Esophagus squamous epithelium (tissue), 5 donors: ENCODE results near the gene NDUFV3. TPM values are rescaled to one million over a fixed set of nuclear protein-coding genes. Genes with fewer than 3 reads are reported as not detected.

ENCODE experiments used
- DNase-seq: peaks from one replicate; lab custom pipeline; 2025; lab: John Stamatoyannopoulos, UW
- H3K27ac ChIP-seq, 4 donors: fragments of 200-600 bp; sonication (generic); one replicate each; pipeline ENCODE4 v1.5.1; 2016 to 2019; ENCODE audit warnings: mild to moderate bottlenecking in 1 of 4
- H3K27me3 ChIP-seq, 4 donors: fragments of 200-600 bp; sonication (generic); 1 replicate in 3 of 4; 2 replicates in 1 of 4; pipeline versions ENCODE4 v1.5.1 to v1.6.0; 2017 to 2021; ENCODE audit warnings: antibody characterized with exemption in 1 of 4
- H3K36me3 ChIP-seq, 3 donors: fragments of 200-600 bp; sonication (generic); one replicate each; pipeline ENCODE4 v1.5.1; 2016 to 2019
- H3K4me1 ChIP-seq, 3 donors: fragments of 200-600 bp; sonication (generic); one replicate each; pipeline ENCODE4 v1.5.1; 2017 to 2019
- H3K4me3 ChIP-seq, 4 donors: fragments of 200-600 bp; sonication (generic); 1 replicate in 3 of 4; 2 replicates in 1 of 4; pipeline ENCODE4 v1.5.1; 2016 to 2019; ENCODE audit warnings: mild to moderate bottlenecking in 2 of 4, moderate library complexity in 1 of 4
- H3K9me3 ChIP-seq, 3 donors: fragments of 200-600 bp; sonication (generic); one replicate each; pipeline ENCODE4 v1.5.1; 2016 to 2019
- POLR2A ChIP-seq, 4 donors: fragments of 450-650 bp; IDR thresholded peaks; one replicate each; pipeline ENCODE4 v1.6.1; 2017; ENCODE audit warnings: antibody characterized with exemption in 4 of 4, mild to moderate bottlenecking in 4 of 4, moderate library complexity in 3 of 4
- WGBS, 2 donors: methylation state at CpG; one replicate each; pipeline ENCODE4 v1.1.5; 2018; 5-methylcytosine and 5-hydroxymethylcytosine counted together
- intact Hi-C: fragments of 100-400 bp; cut with DNase I; formaldehyde crosslinking; loops from one replicate; pipeline ENCODE4 v1.15.0; 2022
- total RNA-seq, 4 donors: library from RNA; depleted of rRNA; stranded (reverse); fragments of >200 nt; gene quantifications; one replicate each; pipeline ENCODE4 v1.1.0, GENCODE V29; 2016
- TF ChIP-seq, protein P1 (sequence below), 6 experiments: fragments of 450-650 bp in 4 of 6; fragments of 200-600 bp in 2 of 6; sonication (generic) in 2 of 6; IDR thresholded peaks; one replicate each; pipeline ENCODE4 v1.5.1; 2016 to 2019; ENCODE audit warnings: antibody characterized with exemption in 6 of 6, mild to moderate bottlenecking in 4 of 6, moderate library complexity in 4 of 6
- donor health status: DM: yes; HTN: yes; CAD: no.

Gene NDUFV3
- total RNA-seq, 4 donors from 2014 or later: 32.3 to 48.4 (median 38.0) TPM

DNA sequence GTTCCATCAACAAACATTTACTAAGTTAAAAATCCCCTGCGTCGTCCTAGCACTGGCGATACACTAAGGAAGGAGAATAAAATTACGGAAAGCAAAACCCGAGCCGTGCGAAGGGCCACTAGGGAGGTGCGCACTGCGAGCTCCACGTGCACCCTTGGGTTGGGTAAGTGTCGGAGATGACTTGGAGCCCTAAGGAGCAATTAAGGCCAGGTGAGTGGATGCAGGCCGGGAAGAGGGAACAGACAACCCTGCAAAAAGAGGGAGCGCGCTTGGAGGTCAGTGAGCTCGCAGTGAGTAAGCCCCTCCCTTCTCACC is 14.5 kb upstream of the NDUFV3 start:
- no peak for TF ChIP-seq POLR2A (IDR thresholded peaks at IDR 0.05)
- TF ChIP-seq, protein P1, sequence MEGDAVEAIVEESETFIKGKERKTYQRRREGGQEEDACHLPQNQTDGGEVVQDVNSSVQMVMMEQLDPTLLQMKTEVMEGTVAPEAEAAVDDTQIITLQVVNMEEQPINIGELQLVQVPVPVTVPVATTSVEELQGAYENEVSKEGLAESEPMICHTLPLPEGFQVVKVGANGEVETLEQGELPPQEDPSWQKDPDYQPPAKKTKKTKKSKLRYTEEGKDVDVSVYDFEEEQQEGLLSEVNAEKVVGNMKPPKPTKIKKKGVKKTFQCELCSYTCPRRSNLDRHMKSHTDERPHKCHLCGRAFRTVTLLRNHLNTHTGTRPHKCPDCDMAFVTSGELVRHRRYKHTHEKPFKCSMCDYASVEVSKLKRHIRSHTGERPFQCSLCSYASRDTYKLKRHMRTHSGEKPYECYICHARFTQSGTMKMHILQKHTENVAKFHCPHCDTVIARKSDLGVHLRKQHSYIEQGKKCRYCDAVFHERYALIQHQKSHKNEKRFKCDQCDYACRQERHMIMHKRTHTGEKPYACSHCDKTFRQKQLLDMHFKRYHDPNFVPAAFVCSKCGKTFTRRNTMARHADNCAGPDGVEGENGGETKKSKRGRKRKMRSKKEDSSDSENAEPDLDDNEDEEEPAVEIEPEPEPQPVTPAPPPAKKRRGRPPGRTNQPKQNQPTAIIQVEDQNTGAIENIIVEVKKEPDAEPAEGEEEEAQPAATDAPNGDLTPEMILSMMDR (IDR thresholded peaks at IDR 0.05): no peak
- Histone ChIP-seq H3K27me3 (no peaks in the 10 kb centered on the region), H3K27ac (peak overlapping the region; percentile 85 to 94 (median 89)), H3K4me1 (peaks cover 12 to 24% (median 14%) of the 10 kb centered on the region in 3 donors), H3K9me3 (no peaks in the 10 kb centered on the region), H3K4me3 (peak overlapping the region; percentile 83 to 92 (median 89)), H3K36me3 (peaks cover 0 to 30% (median 0%) of the 10 kb centered on the region in 3 donors)
- DNase-seq: no peak
- intact Hi-C loops: no loop called here
- whole genome bisulfite sequencing, 2 donors: 0 to 1% methylated on average over 12 to 15 of the region's 15 CpGs

DNA sequence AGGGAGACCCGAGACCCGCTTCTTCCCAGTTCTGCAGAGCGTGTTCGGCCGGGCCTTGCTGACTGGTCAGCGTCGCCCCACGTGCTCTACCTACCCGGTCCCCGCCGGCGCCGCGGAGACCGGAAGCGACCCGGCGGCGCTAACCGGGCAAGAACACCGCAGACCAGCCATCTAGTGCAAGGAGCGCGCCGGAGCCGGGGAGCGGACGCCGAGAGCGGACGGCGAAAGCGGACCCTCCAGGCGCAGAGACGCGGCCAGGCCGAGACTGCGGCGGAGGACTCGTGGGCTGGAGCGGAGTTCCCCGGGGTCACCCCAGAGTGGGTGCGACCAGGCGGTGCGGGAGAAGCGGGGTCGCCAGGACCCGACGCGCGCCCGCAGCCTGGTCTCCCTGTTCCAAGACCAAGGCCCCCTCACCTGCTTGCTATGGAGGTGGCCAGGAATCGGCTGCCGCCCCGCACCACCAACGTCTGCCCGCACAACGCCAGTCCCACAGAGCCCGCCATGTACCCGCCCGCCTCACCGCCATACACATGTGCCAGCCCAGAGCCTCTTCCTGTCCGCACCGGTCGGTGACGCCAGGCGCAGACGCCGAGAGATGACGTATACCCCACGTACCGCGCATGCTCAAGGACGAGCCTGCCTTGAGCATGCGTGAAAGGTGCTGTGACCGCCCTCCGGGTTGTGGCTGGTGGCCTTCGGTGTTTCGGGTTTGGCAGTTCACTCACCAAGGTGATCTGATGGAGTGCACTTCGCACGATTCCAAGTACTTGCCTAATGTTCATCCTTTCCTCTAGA is 13.9 kb upstream of the NDUFV3 start, which contains the start of gene WDR4:
TSS of gene WDR4 (minus strand) at position 547 of the 795 bp plus-strand sequence. CDS start at position 503, 44 bp downstream.
- peak; percentile 76 for DNase-seq
- intact Hi-C loops: no loop called here
- H3K4me1 ChIP-seq: peaks cover 12 to 24% (median 14%) of the 10 kb centered on the region in 3 donors
- peak in 2 of 4 donors; percentile 70 to 77 for TF ChIP-seq POLR2A (IDR thresholded peaks at IDR 0.05)
- TF ChIP-seq, protein P1 (IDR thresholded peaks at IDR 0.05): peak in 1 of 6 experiments; percentile 48
- WGBS, 2 donors: 0% methylated on average over 1 to 29 of the region's 80 CpGs
- peak within 1 kb of the TSS; percentile 85 to 94 (median 89) for H3K27ac ChIP-seq
- peak within 1 kb of the TSS; percentile 83 to 92 (median 89) for H3K4me3 ChIP-seq
- peaks cover 0 to 25% (median 0%) of the 10 kb centered on the region in 3 donors for H3K36me3 ChIP-seq
- H3K9me3 ChIP-seq: no peaks in the 10 kb centered on the region
- H3K27me3 ChIP-seq: no peaks in the 10 kb centered on the region

DNA sequence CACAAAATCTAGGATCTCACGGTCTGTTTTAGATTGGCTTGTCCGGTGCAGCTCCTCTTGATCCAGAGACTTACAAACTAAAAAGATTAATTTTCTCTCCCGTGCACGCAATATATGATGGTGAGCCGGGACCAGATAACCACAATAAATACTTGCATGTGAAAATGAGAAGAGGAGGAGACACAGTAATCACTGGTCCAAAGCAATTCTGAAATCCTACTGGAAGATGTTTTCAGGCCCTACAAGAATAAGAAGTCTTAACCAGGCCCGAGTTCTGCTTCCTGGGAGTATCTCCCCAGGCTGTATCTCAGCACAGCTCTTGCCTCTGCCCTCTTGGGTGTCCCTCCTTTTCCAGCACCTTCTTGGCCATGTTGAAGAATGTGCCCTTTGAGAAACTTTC is 12.8 kb upstream of the NDUFV3 start:
- H3K27ac ChIP-seq: peak overlapping the region in 1 of 4 donors; percentile 94

DNA sequence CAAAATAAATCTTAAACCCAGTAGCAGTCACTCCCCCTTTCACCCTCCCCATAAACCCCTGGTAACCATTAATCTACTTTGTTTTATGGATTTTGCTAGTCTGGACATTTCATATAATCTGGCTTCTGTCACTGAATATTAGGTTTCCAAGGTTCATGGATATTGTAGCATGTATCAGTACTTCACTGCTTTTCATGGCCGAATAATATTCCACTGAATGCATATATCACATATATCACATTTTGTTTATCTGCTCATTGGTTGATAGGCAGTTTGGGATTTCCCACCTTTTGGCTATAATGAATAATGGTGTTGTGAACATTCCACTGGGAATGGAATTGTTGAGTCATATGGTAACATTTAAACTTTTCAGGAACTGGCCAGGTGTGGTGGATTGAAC is 9.2 kb upstream of the NDUFV3 start:
- TF ChIP-seq, protein P1 (IDR thresholded peaks at IDR 0.05): no peak
- TF ChIP-seq POLR2A (IDR thresholded peaks at IDR 0.05): no peak
- WGBS, 2 donors: 42 to 100% methylated on average over 1 of the region's 1 CpG
- no peak overlapping the region for H3K4me3 ChIP-seq
- no peaks in the 10 kb centered on the region for H3K9me3 ChIP-seq
- H3K4me1 ChIP-seq: peaks cover 6 to 10% (median 7%) of the 10 kb centered on the region in 3 donors
- DNase-seq: no peak
- no peak overlapping the region for H3K27ac ChIP-seq
- H3K36me3 ChIP-seq: no peaks in the 10 kb centered on the region
- H3K27me3 ChIP-seq: no peaks in the 10 kb centered on the region
- intact Hi-C loops: no loop called here

More for the DNA sequence above, 12.8 kb upstream of the NDUFV3 start:
- DNase-seq: no peak
- no peaks in the 10 kb centered on the region for H3K27me3 ChIP-seq
- peak overlapping the region in 3 of 4 donors; percentile 83 to 92 (median 87) for H3K4me3 ChIP-seq
- peaks cover 12 to 24% (median 14%) of the 10 kb centered on the region in 3 donors for H3K4me1 ChIP-seq
- intact Hi-C loops: no loop called here
- no peaks in the 10 kb centered on the region for H3K9me3 ChIP-seq
- peaks cover 0 to 13% (median 0%) of the 10 kb centered on the region in 3 donors for H3K36me3 ChIP-seq
- TF ChIP-seq POLR2A (IDR thresholded peaks at IDR 0.05): no peak
- TF ChIP-seq, protein P1 (IDR thresholded peaks at IDR 0.05): no peak
- 85 to 89% methylated on average over 6 of the region's 6 CpGs for WGBS, 2 donors

DNA sequence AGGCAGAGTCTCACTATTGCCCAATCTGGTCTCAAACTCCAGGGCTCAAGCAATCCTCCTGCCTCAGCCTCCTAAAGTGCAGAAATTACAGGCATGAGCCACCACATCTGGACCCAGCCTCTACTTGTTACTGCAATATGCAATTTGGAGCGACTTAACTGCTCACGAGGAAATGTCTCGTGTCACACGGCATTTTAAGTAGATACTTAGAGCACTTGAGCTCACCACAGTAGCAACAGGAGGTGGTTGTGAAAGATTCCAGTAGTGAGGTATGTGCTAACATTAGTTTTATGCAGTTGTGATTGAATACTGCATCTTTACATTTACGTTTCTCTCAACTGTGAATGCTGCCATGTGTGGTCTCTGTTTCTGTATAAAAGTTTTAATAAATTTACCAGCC is 5.8 kb upstream of the NDUFV3 start:
- no peak for TF ChIP-seq POLR2A (IDR thresholded peaks at IDR 0.05)
- TF ChIP-seq, protein P1 (IDR thresholded peaks at IDR 0.05): no peak

More for the DNA sequence above, 5.8 kb upstream of the NDUFV3 start:
- Histone ChIP-seq H3K36me3 (no peaks in the 10 kb centered on the region), H3K4me1 (peaks cover 0 to 4% (median 1%) of the 10 kb centered on the region in 3 donors), H3K27me3 (no peaks in the 10 kb centered on the region), H3K9me3 (no peaks in the 10 kb centered on the region), H3K4me3 (no peak overlapping the region), H3K27ac (no peak overlapping the region)
- DNase-seq: no peak
- 76 to 89% methylated on average over 5 of the region's 5 CpGs for WGBS, 2 donors
- intact Hi-C loops: no loop called here
